GM21717 (cell line): ENCODE data around the gene NPTXR.
"Not testable (repeated sequence)": the region's sequence is repeated elsewhere in the genome, so short reads cannot be mapped to it uniquely, and the experiment has no call there.

Experiments
- ATAC-seq: cut with Tn5 transposase; IDR thresholded peaks from one replicate; pipeline ENCODE4 v1.9.1; 2021; ENCODE audit warnings: mild to moderate bottlenecking, moderate library complexity; ENCODE audit not compliant: unreplicated experiment

NPTXR gene

DNA sequence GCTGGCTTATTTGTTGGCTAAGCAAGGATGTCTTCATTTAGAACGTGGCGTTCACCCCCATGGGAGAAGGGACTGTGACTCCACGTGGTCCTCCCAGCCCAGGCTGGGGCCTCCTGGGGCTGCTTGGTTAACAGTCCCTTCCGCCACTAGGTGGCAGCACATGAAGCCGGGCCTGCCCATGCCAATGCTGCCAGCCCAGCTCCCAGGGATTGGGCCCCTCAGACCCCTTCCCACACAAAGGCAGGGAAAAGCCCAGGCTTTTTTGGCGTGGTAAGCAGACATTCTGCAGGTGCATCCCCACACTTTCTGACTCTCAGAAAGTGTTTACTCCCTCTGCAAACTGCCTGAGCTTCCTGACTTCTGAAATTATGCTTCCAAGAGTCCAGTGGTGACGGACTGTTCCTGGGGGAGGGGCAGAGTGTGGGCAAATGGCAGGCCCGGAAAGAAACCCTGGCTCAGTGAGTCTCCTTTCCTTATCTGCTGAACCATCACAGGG lies 25.1 kb upstream of the NPTXR start:
- ATAC-seq: no peak

DNA sequence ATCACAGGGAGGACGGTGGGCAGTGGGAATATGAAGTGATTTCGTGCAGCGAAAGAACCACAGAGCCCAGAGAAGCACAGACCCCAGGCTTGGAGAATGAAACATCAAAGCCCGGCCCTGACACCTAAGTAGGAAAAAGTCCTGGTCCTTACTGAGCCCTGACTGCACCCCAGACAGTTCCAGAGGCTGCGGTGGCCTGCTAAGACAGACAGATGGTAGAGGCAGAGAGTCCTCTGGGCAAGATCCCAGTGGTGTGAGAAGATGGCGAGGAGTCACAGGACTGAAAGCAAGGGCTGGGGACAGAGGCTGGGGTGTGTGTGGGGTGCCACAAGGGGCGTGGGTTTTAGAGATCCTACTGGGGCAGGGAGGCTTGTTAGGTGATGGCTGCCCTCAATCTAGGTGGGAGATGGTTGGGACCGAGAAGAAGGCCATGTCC lies 24.5 kb upstream of the NPTXR start:
- no peak for ATAC-seq

DNA sequence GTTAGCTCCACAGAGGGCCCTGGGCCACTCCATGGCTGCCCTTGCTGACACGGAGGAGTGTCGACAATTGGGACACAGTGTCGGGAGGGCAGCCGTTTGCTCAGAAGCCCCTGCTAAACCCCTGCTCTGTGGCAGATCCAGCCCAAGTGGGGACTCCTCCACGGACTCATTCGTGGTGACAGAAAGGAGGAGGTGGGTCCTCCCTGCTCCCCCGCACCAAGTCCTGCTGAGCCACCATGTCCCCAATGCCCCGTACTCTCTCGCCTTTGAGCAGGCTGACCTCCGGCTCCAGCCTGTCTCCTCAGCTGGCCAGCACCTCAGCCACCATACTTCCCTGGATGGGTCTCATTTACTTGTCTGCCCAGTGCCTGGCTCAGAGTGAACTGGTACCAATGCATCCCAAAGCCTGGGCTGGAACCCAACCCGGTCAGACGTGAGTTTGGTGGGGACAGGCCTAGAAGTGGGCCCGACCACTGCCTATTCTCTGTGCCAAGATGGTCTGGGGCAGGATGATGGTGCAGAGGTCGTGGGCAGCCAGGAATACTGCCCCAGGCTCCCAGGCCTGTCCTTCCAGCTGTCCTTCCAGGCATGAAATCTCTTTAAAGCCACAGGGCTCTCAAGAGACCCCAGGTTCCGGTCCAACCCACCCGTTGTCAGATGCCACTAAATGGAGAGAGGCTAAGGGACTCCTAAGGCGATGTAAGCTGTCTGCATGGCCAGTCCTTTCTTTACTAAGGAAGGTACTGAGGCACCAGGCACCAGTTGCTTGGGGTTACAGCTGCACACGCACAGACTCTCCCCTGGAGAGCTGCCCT lies 23.9 kb upstream of the NPTXR start:
- no peak for ATAC-seq

DNA sequence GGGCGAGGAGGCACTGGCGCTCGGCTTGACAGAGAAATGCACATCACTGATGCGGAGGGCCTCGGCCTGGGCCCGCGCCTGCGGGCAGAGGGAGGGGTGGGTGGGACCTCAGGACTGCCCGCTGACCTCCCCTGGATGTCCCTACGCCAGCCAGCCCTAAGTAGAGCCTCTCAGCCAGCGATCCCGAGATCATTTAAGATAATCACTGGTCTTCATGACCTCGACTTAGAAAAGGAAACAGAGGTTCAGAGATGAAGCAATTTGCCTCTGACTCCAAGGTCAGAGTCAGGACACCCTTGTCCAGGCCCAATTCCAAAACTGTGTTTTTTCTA lies 23.3 kb upstream of the NPTXR start:
- ATAC-seq: no peak

DNA sequence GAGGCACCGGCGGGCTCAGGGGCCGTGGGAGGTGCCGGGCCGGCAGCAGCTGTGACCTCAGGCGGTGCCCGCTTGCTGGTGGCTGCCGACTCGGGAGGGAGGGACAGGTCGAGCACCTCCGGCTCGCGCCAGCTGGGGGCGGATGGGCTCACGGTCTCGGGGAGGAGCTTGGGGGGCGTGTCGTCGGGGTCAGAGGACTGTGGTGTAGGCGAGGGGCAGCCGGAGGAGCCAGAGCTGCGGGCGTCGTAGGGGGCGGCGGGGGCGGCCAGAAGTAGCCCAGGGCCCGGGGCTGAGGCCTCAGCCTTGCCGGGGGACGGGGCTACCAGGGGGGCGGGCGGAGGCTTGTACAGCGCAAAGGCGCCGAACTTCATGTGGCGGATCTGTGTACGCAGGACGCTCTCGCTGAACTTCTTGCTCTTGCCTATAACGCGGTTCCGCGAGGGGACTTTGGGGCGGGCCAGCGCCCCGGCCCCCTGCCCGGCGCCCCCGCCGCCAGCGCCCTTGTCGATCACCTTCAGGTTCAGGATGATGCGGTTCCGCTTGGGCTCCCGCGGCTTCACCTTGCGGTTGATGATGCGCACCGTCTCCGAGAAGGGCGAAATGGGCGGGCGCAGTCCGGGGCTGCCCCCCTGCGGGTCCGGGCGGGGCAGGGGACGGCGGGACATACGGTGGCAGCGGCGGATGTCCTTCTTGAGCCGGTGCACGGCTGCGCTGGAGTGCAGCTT lies 22.7 kb upstream of the NPTXR start:
- ATAC-seq: no peak

DNA sequence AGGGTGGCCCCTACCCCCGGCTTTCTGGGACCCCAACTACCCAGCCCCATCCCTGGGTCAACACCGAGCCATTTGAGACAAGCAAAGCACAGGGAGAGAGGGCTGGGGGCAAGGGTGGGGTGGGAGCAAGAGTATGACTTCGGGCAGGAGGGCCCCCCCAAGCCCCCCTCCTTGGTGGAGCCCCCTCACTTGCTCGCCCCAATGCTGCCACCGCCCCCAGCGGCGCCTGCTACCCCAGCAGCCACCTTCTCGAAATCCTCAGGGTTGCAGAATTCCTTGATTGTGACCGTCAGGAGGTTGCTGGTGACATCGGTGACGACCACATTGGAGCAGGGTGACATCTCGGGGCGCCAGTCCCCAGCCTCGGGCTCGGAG lies 22.2 kb upstream of the NPTXR start:
- ATAC-seq: no peak

DNA sequence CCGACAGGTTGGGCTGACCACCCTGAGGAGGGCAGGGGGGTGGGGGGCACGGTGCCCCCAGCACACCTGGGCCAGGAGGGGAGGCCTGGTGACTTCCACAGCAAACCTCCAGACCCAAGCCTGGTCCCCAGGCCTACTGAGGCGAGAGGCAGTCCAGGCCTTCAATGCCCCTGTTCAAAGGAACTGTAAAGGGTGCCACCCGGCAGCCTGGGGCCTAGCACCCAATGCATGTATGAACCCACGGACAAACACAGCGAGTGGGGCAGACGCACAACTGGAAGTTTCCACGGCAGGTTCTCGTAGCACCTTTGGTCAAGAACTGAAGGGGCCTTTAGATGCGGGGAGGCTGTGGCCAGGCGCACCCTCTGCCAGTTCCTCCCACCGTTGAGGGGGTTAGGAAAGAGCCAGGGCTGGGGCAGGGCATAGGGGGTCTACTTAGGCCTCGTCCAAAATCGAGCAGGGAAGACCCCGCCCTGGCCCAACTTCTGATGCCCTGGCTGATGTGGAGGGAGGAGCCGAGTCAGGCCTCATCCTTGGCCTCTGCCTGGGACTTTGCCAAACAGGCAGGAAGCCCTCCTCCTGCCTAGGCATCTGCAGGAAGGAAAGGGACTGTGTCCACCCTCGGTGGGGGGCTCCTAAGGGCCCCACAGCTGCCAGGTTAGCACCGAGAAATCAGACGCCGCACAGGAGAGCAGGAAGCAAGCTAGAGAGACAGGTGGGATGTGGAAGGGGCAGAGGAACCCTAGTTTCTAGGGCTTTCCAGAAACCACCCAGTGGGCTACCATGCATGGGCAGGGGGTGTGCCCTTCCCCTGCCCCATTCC lies 21.6 kb upstream of the NPTXR start:
- no peak for ATAC-seq

DNA sequence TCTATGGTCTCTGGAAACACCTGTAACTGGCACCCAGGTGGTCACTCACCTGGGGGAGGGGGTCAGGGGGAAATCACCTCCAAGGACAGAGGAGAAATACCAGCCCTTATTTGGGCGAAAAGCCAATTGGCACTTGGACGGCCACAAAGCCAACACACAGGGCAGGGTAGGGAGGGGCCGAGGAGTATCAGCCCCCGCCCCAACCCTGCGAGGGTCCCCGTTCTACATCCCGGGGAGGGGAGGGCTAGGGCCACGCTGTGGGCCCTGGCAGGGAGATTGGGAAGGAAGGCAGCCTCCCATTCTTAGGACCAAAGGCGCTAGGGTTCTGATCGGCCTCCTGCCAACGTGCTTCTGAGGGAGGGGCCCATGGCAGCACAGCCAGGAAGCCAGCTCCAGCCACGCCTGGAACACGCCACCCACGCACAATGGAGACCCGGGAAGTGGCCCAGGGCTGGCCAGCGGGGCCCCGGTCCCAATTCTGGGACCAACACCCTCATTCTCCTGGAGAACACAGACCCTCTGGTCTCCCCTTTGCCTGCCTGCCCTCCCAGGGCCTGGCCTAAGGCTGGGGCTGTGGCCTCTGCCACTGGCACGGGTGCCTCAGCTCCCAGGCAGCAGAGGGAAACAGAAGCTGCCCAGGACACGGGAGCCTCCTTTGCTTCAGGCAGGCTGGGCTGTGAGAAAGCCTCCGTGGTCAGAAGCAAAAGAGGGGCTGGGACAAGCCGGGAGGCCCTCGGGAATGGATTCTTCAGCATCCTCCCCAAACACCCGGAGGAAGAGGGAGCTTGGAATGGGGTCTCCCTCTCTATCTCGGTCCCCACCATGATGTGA lies 20.7 kb upstream of the NPTXR start:
- ATAC-seq: no peak

DNA sequence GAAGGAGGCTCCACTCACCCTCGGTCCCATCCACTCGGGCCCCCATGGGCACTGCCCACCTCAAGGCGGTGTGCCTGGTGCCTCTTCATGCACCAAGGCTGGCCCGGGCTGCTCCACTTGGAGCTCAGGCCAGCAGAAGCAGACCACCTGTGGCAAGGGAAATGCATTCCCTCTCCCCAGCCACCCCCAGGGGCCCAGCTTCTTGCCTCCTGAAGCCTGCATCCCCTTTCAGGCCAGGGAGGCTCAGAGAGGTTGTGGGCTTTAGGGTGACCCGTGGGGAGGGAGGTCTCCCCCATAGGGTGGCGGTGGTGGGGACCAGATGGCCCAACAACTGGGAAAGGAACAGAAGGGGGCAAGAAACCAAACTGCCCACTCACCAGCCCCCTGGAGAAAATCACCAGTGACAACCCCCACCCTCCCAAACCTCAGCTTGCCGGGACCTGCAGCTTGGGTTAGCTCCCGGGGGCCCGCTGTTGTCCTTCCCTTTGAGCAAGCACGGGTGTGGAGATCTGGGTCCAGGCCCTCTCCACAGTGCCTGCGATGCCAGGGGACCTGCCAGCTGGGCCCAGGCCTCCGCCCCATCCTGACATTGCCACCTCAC lies 19.8 kb upstream of the NPTXR start:
- ATAC-seq: no peak

DNA sequence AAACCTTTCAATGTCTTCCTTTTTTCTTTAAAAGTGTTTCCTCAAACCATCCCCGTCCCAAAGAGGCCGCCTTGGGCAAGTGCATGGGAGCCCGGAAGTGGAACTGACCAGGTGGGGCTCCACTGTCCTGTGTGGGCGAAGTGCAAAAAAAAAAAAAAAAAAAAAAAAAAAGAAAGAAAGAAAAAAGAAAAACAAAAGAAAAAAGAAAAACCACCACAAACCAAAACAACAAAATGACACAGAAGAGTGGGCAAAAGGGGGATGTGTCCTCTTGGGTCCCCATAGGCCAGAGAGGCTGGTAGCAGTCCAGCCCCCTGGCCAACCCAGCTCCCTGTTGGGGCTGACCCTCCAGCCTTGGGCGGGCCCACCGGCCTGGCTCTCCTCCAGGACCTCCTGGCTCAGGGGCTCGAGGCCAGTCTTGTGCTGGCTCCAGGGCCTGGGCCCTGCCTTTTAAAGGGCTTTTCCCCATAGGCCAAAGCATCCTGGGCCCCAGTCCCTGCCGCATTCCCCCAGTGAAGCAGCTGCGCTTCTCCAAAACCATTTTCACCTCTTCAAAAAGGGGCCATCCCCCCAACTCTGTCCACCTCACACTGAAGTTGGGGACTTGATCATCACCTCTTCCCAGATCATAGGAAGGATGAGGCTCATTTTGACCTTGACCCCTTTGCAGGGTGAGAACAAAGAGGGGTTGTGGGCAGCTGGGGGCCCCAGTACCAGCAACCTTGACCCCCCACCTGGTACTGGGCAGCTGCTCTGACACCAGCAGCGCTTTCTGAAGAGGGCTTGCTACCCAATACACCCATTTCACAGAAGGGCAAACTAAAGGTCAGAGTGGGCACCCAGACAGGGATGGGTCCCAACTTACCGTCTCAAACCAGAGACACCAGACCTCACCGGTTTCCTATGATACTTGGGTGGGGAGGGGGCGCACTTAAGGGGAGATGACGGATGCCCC lies 18.8 kb upstream of the NPTXR start:
- no peak for ATAC-seq

DNA sequence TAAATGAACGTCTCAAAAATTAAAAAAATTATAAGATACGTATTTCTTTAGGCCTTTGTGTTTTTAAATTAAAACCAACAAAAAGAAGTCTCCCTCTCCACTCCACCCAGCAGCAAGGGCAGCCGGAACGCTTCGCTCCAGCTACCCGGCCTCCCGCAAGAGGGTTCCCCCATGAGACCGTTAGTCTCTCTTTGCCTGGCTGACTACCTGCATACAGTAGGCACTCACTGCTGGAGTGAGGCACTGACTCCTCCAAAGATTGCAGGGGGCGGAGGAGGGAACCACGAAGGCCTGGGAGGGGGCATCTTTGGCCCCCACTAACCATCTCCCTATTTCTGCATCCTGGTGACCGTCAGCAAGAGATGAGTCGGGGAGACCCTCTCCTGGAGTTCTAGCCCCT lies 18.1 kb upstream of the NPTXR start:
- no peak for ATAC-seq

DNA sequence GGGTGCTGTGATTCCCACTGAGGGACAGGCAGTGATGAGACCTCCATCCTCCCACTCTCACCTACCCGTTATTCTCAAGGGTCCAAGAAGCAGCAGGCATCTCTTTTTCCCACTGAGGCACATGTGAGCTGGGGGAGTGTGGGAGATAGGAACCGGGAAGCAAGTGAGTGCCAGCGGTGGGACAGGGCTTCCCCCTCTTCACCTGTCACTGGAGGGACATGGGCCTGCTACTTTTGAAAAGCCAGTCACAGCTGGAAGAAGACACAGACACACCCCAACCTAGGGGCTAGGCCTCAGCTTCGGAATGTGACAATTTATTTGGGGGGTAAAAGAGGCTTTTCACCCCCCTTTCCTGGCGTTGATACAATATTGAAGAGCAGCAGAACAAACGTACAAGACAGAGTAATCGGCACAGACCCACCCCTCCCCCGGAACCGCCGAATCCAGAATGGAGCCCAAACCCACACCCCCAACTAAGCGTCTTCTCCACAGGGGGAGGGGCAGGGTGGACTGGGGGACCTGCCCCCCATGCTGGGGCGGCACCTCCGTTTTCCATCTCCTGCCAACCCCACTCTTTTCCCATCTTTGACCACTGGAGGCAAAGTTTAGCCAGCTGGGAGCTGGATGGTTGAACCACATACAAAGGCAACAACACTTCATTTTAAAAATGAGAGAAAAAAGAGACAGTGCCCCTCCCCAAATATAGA lies 17.5 kb upstream of the NPTXR start:
- ATAC-seq: no peak

DNA sequence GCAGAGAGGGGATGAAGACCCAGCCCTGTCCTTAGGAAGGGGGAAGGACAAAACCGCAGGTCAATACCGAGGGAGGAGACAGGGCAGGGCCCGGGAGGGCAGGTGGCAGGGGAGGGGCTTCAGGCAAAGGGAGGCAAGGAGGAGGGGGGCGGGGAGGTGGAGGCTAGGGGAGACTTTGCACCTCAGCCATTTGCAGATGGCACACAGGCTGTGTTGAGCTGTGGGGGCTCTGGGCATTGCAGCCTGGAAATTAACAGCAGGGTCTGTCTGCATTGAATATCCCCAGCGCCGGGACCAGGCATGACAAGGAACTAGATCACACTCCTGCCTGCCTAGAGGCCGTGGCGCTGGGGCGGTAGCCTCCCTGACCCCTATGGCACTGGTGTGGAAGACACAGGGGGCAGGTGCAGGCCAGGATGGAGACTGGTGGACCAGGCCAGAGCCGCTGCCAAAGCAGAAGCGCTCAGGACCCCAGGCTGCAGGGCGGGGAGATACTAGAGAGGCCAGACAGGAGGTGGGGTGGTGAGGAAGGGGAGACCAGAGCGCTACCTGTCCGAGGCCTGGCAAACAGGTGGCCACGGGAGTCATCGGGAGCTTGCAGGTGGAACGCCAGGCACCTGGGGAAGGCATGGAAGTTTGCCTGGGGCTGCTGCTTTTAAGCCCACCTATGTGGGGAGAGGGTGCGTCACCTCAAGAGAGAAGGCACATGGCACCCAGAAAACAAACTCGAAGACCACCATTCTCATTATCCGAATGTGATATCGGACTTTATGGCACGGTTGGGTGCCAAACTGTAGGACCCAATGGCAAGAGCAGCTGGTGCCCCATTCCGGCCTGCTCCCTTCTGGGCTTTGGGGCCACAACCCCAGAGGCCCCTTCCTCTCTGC lies 16.7 kb upstream of the NPTXR start:
- no peak for ATAC-seq

DNA sequence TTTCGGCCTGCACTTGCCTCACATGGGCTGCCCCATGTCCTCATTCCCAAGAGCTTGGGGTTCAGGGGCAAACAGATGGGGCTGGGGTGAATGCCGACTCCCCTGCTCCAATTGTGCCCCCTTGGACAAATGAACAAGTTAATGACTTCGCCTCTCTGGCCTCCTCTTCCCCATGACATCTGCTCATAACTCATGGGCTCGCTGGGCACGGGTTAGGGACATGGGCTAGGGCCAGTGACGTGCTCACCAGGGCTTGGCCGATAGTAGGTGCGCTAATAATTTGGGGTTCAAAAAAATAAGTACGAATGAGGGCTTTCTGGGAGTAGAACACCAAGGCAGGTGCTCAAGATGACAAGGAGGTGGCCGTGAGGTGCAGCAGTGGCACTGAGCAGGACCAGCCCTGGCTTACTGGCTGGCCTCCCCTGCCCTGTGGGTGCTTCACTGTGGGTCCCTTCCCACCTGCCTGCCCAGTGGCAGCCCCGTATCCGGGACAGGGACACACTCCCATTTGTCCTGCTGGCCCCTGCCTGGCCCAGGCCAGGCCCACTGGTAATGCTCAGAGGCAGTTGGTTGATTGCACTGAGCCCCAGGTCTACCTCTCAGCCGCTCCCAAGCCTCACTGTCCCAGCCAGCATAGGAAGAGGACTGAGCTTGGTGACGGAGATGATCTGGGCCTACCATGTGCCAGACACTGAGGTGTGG lies 15.9 kb upstream of the NPTXR start:
- no peak for ATAC-seq

DNA sequence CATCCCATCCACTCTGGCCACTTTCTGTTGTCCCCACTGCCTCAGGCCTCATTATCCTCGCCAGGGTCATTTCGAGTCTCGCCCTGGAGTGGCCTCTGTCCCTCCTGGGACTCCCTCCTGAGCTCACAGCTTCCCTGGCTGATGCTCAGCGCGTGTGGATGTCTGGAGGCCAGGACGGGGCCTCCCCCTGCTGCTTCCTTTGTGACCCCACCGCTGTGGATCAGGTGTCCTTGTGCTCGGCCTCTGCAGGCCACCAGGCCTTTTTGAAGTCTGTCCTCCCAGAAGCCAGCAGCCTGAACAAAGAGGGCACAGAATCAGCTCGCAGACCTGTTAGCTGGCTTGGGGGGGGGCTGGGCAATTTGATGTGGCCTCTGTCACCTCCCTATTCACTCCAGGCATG lies 14.7 kb upstream of the NPTXR start:
- no peak for ATAC-seq

DNA sequence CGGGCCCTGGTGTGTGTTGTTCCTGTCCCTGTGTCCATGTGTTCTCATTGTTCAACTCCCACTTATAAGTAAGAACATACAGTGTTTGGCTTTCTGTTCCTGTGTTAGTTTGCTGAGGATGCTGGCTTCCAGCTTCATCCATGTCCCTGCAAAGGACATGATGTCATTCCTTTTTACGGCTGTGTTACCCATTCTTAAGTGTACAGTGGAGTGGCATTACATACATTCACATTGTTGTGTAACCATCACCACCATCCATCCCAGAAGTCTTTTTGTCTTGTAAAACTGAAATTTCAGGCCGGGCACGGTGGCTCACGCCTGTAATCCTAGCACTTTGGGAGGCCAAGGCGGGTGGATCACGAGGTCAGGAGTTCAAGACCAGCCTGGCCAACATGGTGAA lies 10.6 kb upstream of the NPTXR start:
- ATAC-seq: not testable (repeated sequence)

DNA sequence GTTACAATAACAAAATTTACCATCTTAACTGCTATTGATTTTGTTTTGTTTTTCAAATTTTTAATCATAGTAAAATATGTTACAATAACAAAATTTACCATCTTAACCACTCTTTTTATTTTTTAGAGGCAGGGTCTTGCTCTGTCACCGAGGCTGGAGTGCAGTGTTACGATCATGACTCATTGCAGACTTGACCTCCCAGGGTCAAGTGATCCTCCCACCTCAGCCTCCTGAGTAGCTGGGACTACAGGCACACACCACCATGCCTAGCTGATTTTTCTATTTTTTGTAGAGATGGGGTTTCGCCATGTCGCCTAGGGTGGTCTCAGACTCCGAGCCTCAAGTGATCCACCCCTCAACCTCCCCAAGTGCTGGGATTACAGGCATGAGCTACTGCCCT lies 10.1 kb upstream of the NPTXR start:
- not testable (repeated sequence) for ATAC-seq
